GM19463 (cell line): ENCODE measurements around the gene ACTL10.
A peak's percentile ranks its signal among the peaks of the same experiment; 100 is the strongest.
"Not testable (repeated sequence)": the region's sequence is repeated elsewhere in the genome, so short reads cannot be mapped to it uniquely, and the experiment has no call there.

Source experiments
- ATAC-seq: cut with Tn5 transposase; IDR thresholded peaks from one replicate; pipeline ENCODE4 v1.9.1; 2021; ENCODE audit warnings: mild to moderate bottlenecking, moderate library complexity; ENCODE audit not compliant: unreplicated experiment

Gene ACTL10

GRCh38 chr20:33666293-33667244 is at the start of gene ACTL10:
Gene ACTL10 (plus strand): TSS chr20:33666943. CDS start chr20:33667498, 555 bp downstream.
- peak; percentile 67 for ATAC-seq

GRCh38 chr20:33621717-33622400 is 44.9 kb upstream of the ACTL10 start:
- ATAC-seq: no peak

- ATAC-seq: no peak
Measured at GRCh38 chr20:33622705-33623365, 43.9 kb upstream of the ACTL10 start.

GRCh38 chr20:33624399-33624798 is 42.3 kb upstream of the ACTL10 start:
- ATAC-seq: no peak

GRCh38 chr20:33626190-33626589 is 40.6 kb upstream of the ACTL10 start:
- no peak for ATAC-seq

GRCh38 chr20:33627577-33628216 is 39.0 kb upstream of the ACTL10 start:
- no peak for ATAC-seq

GRCh38 chr20:33629533-33629932 is 37.2 kb upstream of the ACTL10 start:
- ATAC-seq: no peak

GRCh38 chr20:33629979-33630378 is 36.8 kb upstream of the ACTL10 start:
- no peak for ATAC-seq

GRCh38 chr20:33630507-33630906 is 36.2 kb upstream of the ACTL10 start:
- no peak for ATAC-seq

- not testable (repeated sequence) for ATAC-seq
Measured at GRCh38 chr20:33631910-33632309, 34.8 kb upstream of the ACTL10 start.

GRCh38 chr20:33635341-33635740 is 31.4 kb upstream of the ACTL10 start:
- no peak for ATAC-seq

- ATAC-seq: no peak
Measured at GRCh38 chr20:33636776-33637175, 30.0 kb upstream of the ACTL10 start.

GRCh38 chr20:33640287-33640686 is 26.5 kb upstream of the ACTL10 start:
- ATAC-seq: no peak

- ATAC-seq: no peak
Measured at GRCh38 chr20:33644313-33645071, 22.3 kb upstream of the ACTL10 start.

GRCh38 chr20:33645072-33645358 is 21.7 kb upstream of the ACTL10 start:
- no peak for ATAC-seq

- no peak for ATAC-seq
Measured at GRCh38 chr20:33645396-33645795, 21.3 kb upstream of the ACTL10 start.

GRCh38 chr20:33646191-33646590 is 20.6 kb upstream of the ACTL10 start:
- no peak for ATAC-seq

- not testable (repeated sequence) for ATAC-seq
Measured at GRCh38 chr20:33646959-33647602, 19.7 kb upstream of the ACTL10 start.

GRCh38 chr20:33647603-33648395 is 18.9 kb upstream of the ACTL10 start:
- no peak for ATAC-seq
